Prostate gland (tissue), 2 donors: Measurements from ENCODE around the gene LYPD6B.

ENCODE experiments used
- POLR2A ChIP-seq: fragments of 450-650 bp; IDR thresholded peaks from one replicate; pipeline ENCODE4 v1.6.1; 2016; ENCODE audit warnings: antibody characterized with exemption, mild to moderate bottlenecking
- TF ChIP-seq, protein P1 (sequence below), 4 experiments: fragments of 200-600 bp in 2 of 4; fragments of 450-650 bp in 2 of 4; sonication (generic) in 2 of 4; IDR thresholded peaks; 1 replicate in 3 of 4; 2 replicates in 1 of 4; pipeline ENCODE4 v1.5.1; 2016 to 2019; ENCODE audit warnings: antibody characterized with exemption in 4 of 4, mild to moderate bottlenecking in 2 of 4, moderate library complexity in 2 of 4

DNA sequence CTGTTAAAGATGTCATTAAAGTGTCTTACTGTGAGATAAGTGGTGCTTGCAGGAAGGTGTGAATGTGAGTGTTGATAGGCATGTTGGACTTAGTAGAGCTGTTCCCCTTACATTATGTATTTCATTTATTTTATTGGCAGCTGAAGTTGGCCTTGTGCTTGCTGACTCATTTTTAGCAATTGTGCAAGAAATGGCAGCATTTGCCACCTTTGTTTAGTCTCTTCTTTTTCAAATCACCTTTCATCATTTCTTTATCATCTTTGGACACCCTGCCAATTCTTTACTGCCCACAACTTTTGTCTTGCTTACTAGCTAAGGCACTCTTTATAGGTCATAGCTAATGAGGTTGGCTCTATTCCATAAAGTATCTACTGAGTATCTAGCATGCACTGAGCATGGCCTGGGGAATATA is 161.6 kb downstream of the LYPD6B start:
- TF ChIP-seq, protein P1, sequence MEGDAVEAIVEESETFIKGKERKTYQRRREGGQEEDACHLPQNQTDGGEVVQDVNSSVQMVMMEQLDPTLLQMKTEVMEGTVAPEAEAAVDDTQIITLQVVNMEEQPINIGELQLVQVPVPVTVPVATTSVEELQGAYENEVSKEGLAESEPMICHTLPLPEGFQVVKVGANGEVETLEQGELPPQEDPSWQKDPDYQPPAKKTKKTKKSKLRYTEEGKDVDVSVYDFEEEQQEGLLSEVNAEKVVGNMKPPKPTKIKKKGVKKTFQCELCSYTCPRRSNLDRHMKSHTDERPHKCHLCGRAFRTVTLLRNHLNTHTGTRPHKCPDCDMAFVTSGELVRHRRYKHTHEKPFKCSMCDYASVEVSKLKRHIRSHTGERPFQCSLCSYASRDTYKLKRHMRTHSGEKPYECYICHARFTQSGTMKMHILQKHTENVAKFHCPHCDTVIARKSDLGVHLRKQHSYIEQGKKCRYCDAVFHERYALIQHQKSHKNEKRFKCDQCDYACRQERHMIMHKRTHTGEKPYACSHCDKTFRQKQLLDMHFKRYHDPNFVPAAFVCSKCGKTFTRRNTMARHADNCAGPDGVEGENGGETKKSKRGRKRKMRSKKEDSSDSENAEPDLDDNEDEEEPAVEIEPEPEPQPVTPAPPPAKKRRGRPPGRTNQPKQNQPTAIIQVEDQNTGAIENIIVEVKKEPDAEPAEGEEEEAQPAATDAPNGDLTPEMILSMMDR (IDR thresholded peaks at IDR 0.05) = no peak
- no peak for TF ChIP-seq POLR2A
